GM23338 (cell line): Measurements from ENCODE around the gene CDKN2D. TPM values are rescaled to one million over a fixed set of nuclear protein-coding genes. Genes with fewer than 3 reads are reported as not detected.

ENCODE experiments used
- ATAC-seq: fragments of 200-7000 bp; cut with Tn5 transposase; 3 replicates; pipeline ENCODE4 v1.9.1; 2020
- DNase-seq: peaks from one replicate; pipeline ENCODE4 v3.0.0-alpha.2; 2015; ENCODE audit warnings: low spot score
- H2AFZ ChIP-seq: fragments of 200-600 bp; sonication (generic); 2 replicates; pipeline ENCODE4 v1.8.0; 2016; ENCODE audit warnings: antibody characterized with exemption, mild to moderate bottlenecking, moderate library complexity
- H3F3A ChIP-seq: fragments of 200-600 bp; sonication (generic); replicated peaks from 2 replicates; pipeline ENCODE4 v1.8.0; 2017; ENCODE audit warnings: antibody characterized with exemption, mixed run types, low read depth
- H3K27ac ChIP-seq: fragments of 200-600 bp; sonication (generic); 2 replicates; pipeline ENCODE4 v1.6.1; 2016; ENCODE audit warnings: low read depth
- H3K27me3 ChIP-seq: fragments of 200-600 bp; sonication (generic); 2 replicates; pipeline ENCODE4 v1.8.0; 2016; ENCODE audit warnings: mild to moderate bottlenecking, mixed run types, moderate library complexity; ENCODE audit not compliant: insufficient read depth
- H3K36me3 ChIP-seq: fragments of 200-600 bp; sonication (generic); 2 replicates; pipeline ENCODE4 v1.8.0; 2016; ENCODE audit warnings: mild to moderate bottlenecking; ENCODE audit not compliant: insufficient read depth
- H3K4me1 ChIP-seq: fragments of 200-600 bp; sonication (generic); 2 replicates; pipeline ENCODE4 v1.8.0; 2016; ENCODE audit warnings: mild to moderate bottlenecking, moderate library complexity; ENCODE audit not compliant: insufficient read depth
- H3K4me2 ChIP-seq: fragments of 200-600 bp; sonication (generic); 2 replicates; pipeline ENCODE4 v1.7.1; 2017; ENCODE audit warnings: mixed run types
- H3K4me3 ChIP-seq: fragments of 200-600 bp; sonication (generic); 2 replicates; pipeline ENCODE4 v1.6.1; 2016; ENCODE audit warnings: mixed run types
- H3K79me2 ChIP-seq: fragments of 200-600 bp; sonication (generic); replicated peaks from 2 replicates; pipeline ENCODE4 v1.8.0; 2017; ENCODE audit warnings: mild to moderate bottlenecking; ENCODE audit not compliant: insufficient read depth
- H3K9me2 ChIP-seq: fragments of 200-600 bp; sonication (generic); 2 replicates; pipeline ENCODE4 v1.8.0; 2017; ENCODE audit not compliant: insufficient read depth
- H4K20me1 ChIP-seq: fragments of 200-600 bp; sonication (generic); replicated peaks from 2 replicates; pipeline ENCODE4 v1.8.0; 2017; ENCODE audit warnings: mild to moderate bottlenecking; ENCODE audit not compliant: insufficient read depth
- H3K27ac Mint-ChIP-seq: 2 replicates; pipeline ENCODE4 v1.8.0; 2020; ENCODE audit warnings: inconsistent platforms, mild to moderate bottlenecking, moderate library complexity, mixed read lengths
- H3K27me3 Mint-ChIP-seq: 3 replicates; pipeline ENCODE4 v1.8.0; 2022; ENCODE audit warnings: low read depth, mild to moderate bottlenecking, moderate library complexity, mixed read lengths, inconsistent platforms; ENCODE audit not compliant: insufficient read depth, poor library complexity
- H3K36me3 Mint-ChIP-seq: 3 replicates; pipeline ENCODE4 v1.8.0; 2021; ENCODE audit warnings: low read depth, mild to moderate bottlenecking, inconsistent platforms, moderate library complexity, mixed read lengths
- H3K4me1 Mint-ChIP-seq: 3 replicates; pipeline ENCODE4 v1.8.0; 2020; ENCODE audit warnings: mild to moderate bottlenecking, inconsistent platforms, mixed read lengths
- H3K4me3 Mint-ChIP-seq: 3 replicates; pipeline ENCODE4 v1.8.0; 2021; ENCODE audit warnings: moderate library complexity, mild to moderate bottlenecking, inconsistent platforms, mixed read lengths
- H3K9me3 Mint-ChIP-seq: 3 replicates; pipeline ENCODE4 v1.8.0; 2020; ENCODE audit warnings: moderate library complexity, mild to moderate bottlenecking, inconsistent platforms, mixed read lengths
- CREB1 ChIP-seq: fragments of 250-450 bp; sonication (Bioruptor Pico); IDR thresholded peaks from 2 replicates; pipeline ENCODE4 v1.5.0; 2020; ENCODE audit warnings: low read depth, mild to moderate bottlenecking, moderate library complexity
- CTCF ChIP-seq, 2 experiments: fragments of 200-600 bp in 1 of 2; sonication (generic) in 1 of 2; conservative IDR thresholded peaks; 2 replicates each; pipeline versions ENCODE4 v1.5.1 to v1.6.1; 2016 to 2017; ENCODE audit warnings: antibody characterized with exemption in 2 of 2, low read depth in 2 of 2, mild to moderate bottlenecking in 2 of 2, moderate library complexity in 1 of 2
- ETS1 ChIP-seq: IDR thresholded peaks from 2 replicates; pipeline ENCODE4 v1.6.1; 2016; ENCODE audit warnings: antibody characterized with exemption
- EZH2 ChIP-seq: fragments of 200-600 bp; sonication (generic); IDR thresholded peaks from one replicate; pipeline ENCODE4 v1.8.0; 2017; ENCODE audit warnings: antibody characterized with exemption, mild to moderate bottlenecking, low read depth; ENCODE audit not compliant: unreplicated experiment
- EZH2phosphoT487 ChIP-seq: fragments of 200-600 bp; sonication (generic); IDR thresholded peaks from one replicate; pipeline ENCODE4 v1.8.1; 2018; ENCODE audit warnings: antibody characterized with exemption; ENCODE audit not compliant: unreplicated experiment
- JUNB ChIP-seq: IDR thresholded peaks from one replicate; pipeline ENCODE4 v1.6.1; 2016; ENCODE audit warnings: antibody characterized with exemption; ENCODE audit not compliant: unreplicated experiment
- NANOG ChIP-seq: IDR thresholded peaks from 2 replicates; pipeline ENCODE4 v1.6.1; 2016; ENCODE audit warnings: antibody characterized with exemption, borderline replicate concordance
- REST ChIP-seq: IDR thresholded peaks from one replicate; pipeline ENCODE4 v1.6.1; 2018; ENCODE audit warnings: antibody characterized with exemption; ENCODE audit not compliant: unreplicated experiment
- STAT1 ChIP-seq: IDR thresholded peaks from one replicate; pipeline ENCODE4 v1.6.1; 2016; ENCODE audit warnings: antibody characterized with exemption; ENCODE audit not compliant: unreplicated experiment
- ZNF114 ChIP-seq: fragments of 250-450 bp; sonication (Bioruptor Pico); IDR thresholded peaks from 2 replicates; pipeline ENCODE4 v1.5.0; 2020; ENCODE audit warnings: mild to moderate bottlenecking, moderate library complexity
- ZNF331 ChIP-seq: fragments of 250-450 bp; sonication (Bioruptor Pico); IDR thresholded peaks from 2 replicates; pipeline ENCODE4 v1.5.0; 2020; ENCODE audit warnings: low read depth, mild to moderate bottlenecking, moderate library complexity
- ZNF462 ChIP-seq: fragments of 250-450 bp; sonication (Bioruptor Pico); IDR thresholded peaks from 2 replicates; pipeline ENCODE4 v1.5.0; 2020; ENCODE audit warnings: mild to moderate bottlenecking, moderate library complexity
- polyA plus RNA-seq: library from polyadenylated mRNA; unstranded; fragments of >200 nt; fragmentation: Nextera tagmentation; extraction: Ambion mirVana; gene quantifications from 2 replicates; pipeline ENCODE4 v1.2.1, GENCODE V29; 2016
- total RNA-seq: library from RNA; depleted of rRNA; stranded (reverse); fragments of >200 nt; shearing (Covaris generic); gene quantifications from 2 replicates; pipeline ENCODE4 v1.2.3, GENCODE V29; 2014

CDKN2D gene
- total and polyA plus RNA-seq, 2 experiments from 2014 or later, result 1.4 to 4.0 TPM

- TF ChIP-seq REST (no peak), JUNB (no peak), NANOG (no peak), CTCF (conservative IDR thresholded peaks at IDR 0.05; ENCODE audit: low read depth in 2 of 2) (no peak), ZNF331 (CRISPR knock-in tag) (no peak), ZNF114 (CRISPR knock-in tag) (no peak), STAT1 (no peak), ETS1 (no peak), EZH2phosphoT487 (no peak), CREB1 (no peak)
These were observed 31.1 kb downstream of the CDKN2D start (continued) for GRCh38 chr19:10537668-10538067.

GRCh38 chr19:10535613-10536012 is 33.2 kb downstream of the CDKN2D start:
- Mint-ChIP-seq H3K27ac (no peak overlapping the region), H3K4me3 (no peak overlapping the region), H3K4me1 (no peaks in the 10 kb centered on the region), H3K27me3 (peaks cover 11% of the 10 kb centered on the region), H3K9me3 (no peaks in the 10 kb centered on the region), H3K36me3 (no peaks in the 10 kb centered on the region)
- no peaks in the 10 kb centered on the region for H3K79me2 ChIP-seq
- H3K27ac ChIP-seq, result no peak overlapping the region
- H3K27me3 ChIP-seq, result no peaks in the 10 kb centered on the region
- H4K20me1 ChIP-seq, result no peaks in the 10 kb centered on the region
- no peaks in the 10 kb centered on the region for H3K36me3 ChIP-seq
- H3K4me1 ChIP-seq, result no peaks in the 10 kb centered on the region
- H3F3A ChIP-seq, result no peaks in the 10 kb centered on the region
- ATAC-seq, result no peak
- H3K4me2 ChIP-seq, result no peak overlapping the region
- H2AFZ ChIP-seq, result no peak overlapping the region
- no peak for DNase-seq
- H3K4me3 ChIP-seq, result no peak overlapping the region
- H3K9me2 ChIP-seq, result no peaks in the 10 kb centered on the region
- no peak for TF ChIP-seq ZNF114 (CRISPR knock-in tag)
- no peak for TF ChIP-seq NANOG
- TF ChIP-seq ZNF462, result no peak
- no peak for TF ChIP-seq EZH2
